PFSK-1 (cell line): ENCODE data around the gene AOPEP.

Experiments used
- POLR2AphosphoS5 ChIP-seq: IDR thresholded peaks from 2 replicates; pipeline ENCODE4 v1.6.1; 2012; ENCODE audit warnings: low read depth, mild to moderate bottlenecking, control low read depth, low read length, moderate library complexity
- TAF1 ChIP-seq: IDR thresholded peaks from 2 replicates; pipeline ENCODE4 v1.6.1; 2012; ENCODE audit warnings: low read length, control low read depth, borderline replicate concordance; ENCODE audit not compliant: insufficient read depth

DNA sequence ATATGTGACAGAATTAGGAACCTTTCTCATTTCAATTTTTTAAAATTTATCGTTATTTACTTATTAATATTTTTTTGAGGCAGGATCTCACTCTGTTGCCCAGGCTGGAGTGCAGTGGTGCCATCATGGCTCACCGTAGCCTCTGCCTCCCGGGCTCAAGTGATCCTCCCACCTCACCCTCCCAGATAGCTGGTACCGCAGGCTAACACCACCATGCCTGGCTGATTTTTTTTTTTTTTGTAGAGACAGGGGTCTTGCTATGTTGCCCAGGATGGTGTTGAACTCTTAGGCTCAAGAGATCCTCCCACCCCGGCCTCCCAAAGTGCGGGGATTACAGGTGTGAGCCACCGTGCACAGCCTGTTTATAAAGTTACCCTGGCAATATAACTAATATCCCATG lies 275.2 kb downstream of the AOPEP start:
- TF ChIP-seq POLR2AphosphoS5 = no peak
- TF ChIP-seq TAF1 = no peak
